NAMALWA (cell line): ENCODE data around the gene FOXP1.
A peak's percentile ranks its signal among the peaks of the same experiment; 100 is the strongest.

Experiments
- DNase-seq: peaks from one replicate; pipeline ENCODE4 v3.0.0-alpha.2; 2015; ENCODE audit warnings: low spot score

FOXP1 gene

GRCh38 chr3:71077070-71077469 is 506.5 kb downstream of the FOXP1 start:
- no peak for DNase-seq

- DNase-seq: no peak
These were observed 507.0 kb downstream of the FOXP1 start for GRCh38 chr3:71076361-71077002.

- no peak for DNase-seq
These were observed 508.0 kb downstream of the FOXP1 start for GRCh38 chr3:71075494-71075893.

- no peak for DNase-seq
These were observed 509.1 kb downstream of the FOXP1 start for GRCh38 chr3:71074423-71074822.

GRCh38 chr3:71072986-71073385 is 510.5 kb downstream of the FOXP1 start:
- DNase-seq: no peak

- no peak for DNase-seq
These were observed 511.2 kb downstream of the FOXP1 start for GRCh38 chr3:71072287-71072686.

GRCh38 chr3:71070497-71071463 is 512.7 kb downstream of the FOXP1 start:
- DNase-seq: no peak

GRCh38 chr3:71069797-71070196 is 513.7 kb downstream of the FOXP1 start:
- peak; percentile 71 for DNase-seq

GRCh38 chr3:71067977-71068654 is 515.4 kb downstream of the FOXP1 start:
- peak; percentile 31 for DNase-seq

- DNase-seq: peak; percentile 66
These were observed 516.7 kb downstream of the FOXP1 start for GRCh38 chr3:71066849-71067261.

- peak; percentile 64 for DNase-seq
These were observed 517.2 kb downstream of the FOXP1 start for GRCh38 chr3:71066356-71066755.

- no peak for DNase-seq
These were observed 517.8 kb downstream of the FOXP1 start for GRCh38 chr3:71065764-71066013.

- peak; percentile 60 for DNase-seq
These were observed 518.4 kb downstream of the FOXP1 start for GRCh38 chr3:71064956-71065763.

GRCh38 chr3:71064291-71064955 is 519.1 kb downstream of the FOXP1 start:
- DNase-seq: peak; percentile 63

- DNase-seq: no peak
These were observed 519.7 kb downstream of the FOXP1 start for GRCh38 chr3:71063773-71064290.

GRCh38 chr3:71062952-71063772 is 520.4 kb downstream of the FOXP1 start:
- DNase-seq: peak; percentile 41

GRCh38 chr3:71062037-71062932 is 521.2 kb downstream of the FOXP1 start:
- DNase-seq: no peak

GRCh38 chr3:71061581-71061980 is 521.9 kb downstream of the FOXP1 start:
- no peak for DNase-seq

- DNase-seq: no peak
These were observed 522.5 kb downstream of the FOXP1 start for GRCh38 chr3:71061037-71061436.
